HG02938 (cell line): ENCODE results near the gene GNAL.
A peak's percentile ranks its signal among the peaks of the same experiment; 100 is the strongest.
"Not testable (repeated sequence)": the region's sequence is repeated elsewhere in the genome, so short reads cannot be mapped to it uniquely, and the experiment has no call there.

ENCODE experiments used
- ATAC-seq: cut with Tn5 transposase; IDR thresholded peaks from one replicate; pipeline ENCODE4 v1.9.1; 2021; ENCODE audit warnings: mild to moderate bottlenecking, moderate library complexity; ENCODE audit not compliant: unreplicated experiment

The GNAL gene

GRCh38 chr18:11842562-11842961, 153.5 kb downstream of the GNAL start:
- no peak for ATAC-seq

DNA sequence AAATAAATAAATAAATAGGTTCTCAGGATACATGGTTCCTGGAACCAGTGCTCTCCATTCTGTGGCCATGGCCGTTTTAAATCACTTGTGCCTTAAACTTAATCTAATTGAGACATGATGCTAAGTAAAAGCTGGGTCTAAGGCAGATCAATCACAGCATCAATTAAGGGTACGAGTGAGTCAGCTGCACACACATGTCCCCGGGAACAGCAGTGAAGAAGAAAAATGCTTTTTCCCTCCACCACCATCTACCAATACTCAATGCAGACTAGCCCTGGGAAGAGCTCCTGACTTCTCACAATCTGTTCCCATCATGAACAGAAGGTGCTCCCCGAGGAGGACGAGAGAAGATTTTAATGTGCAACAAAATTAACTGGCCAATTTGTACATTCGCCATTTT, 155.4 kb downstream of the GNAL start:
- ATAC-seq: no peak

- ATAC-seq: no peak
Observed at GRCh38 chr18:11845654-11846053, 156.6 kb downstream of the GNAL start.

- no peak for ATAC-seq
Observed at GRCh38 chr18:11847811-11848210, 158.7 kb downstream of the GNAL start.

- ATAC-seq: no peak
Observed at GRCh38 chr18:11849279-11849678, 160.2 kb downstream of the GNAL start.

- no peak for ATAC-seq
Observed at GRCh38 chr18:11849841-11850634, 161.0 kb downstream of the GNAL start.

GRCh38 chr18:11850821-11851145, 161.7 kb downstream of the GNAL start:
- peak; percentile 44 for ATAC-seq

GRCh38 chr18:11851146-11851805, 162.2 kb downstream of the GNAL start, which contains the start of gene CHMP1B:
Gene CHMP1B, plus strand, starts transcription at chr18:11851413. Its CDS starts 99 bp downstream, at chr18:11851512.
- peak; percentile 91 for ATAC-seq

GRCh38 chr18:11851806-11852337, 162.8 kb downstream of the GNAL start:
- ATAC-seq: peak; percentile 6

- ATAC-seq: not testable (repeated sequence)
Observed at GRCh38 chr18:11854554-11854953, 165.5 kb downstream of the GNAL start.

DNA sequence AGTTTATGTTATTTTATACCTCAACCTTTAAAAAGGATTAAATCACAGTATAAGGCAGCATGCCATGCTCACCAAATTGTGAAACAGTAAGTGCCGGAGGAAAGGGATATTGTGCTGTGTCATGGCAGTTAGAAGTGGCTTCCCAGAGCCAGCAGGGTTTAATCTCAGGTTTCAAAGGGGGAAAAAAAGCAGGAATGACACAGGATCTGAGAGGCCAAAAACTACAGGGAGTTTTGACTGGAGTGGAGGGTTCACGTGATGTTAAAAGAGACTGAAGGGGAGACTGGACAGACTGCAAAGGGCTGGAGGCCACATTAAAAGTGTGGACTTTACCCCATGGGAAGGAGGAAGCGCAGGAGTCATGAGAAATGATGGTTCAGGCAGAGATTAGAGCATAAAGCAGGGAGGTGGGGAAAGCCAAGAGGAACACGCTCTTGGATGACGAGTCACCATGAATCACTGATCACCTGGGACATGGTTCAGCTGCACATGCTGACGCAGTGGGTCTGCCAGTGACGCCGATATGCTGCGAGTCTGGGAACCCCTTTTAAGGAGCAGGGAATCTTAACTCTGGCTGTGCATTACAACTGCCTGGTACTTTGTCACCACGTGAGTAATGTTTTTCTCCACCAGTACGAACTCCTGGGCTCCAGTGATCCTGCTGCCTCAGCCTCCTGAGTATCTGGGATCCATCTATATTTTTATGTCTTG, 168.3 kb downstream of the GNAL start:
- ATAC-seq: no peak

DNA sequence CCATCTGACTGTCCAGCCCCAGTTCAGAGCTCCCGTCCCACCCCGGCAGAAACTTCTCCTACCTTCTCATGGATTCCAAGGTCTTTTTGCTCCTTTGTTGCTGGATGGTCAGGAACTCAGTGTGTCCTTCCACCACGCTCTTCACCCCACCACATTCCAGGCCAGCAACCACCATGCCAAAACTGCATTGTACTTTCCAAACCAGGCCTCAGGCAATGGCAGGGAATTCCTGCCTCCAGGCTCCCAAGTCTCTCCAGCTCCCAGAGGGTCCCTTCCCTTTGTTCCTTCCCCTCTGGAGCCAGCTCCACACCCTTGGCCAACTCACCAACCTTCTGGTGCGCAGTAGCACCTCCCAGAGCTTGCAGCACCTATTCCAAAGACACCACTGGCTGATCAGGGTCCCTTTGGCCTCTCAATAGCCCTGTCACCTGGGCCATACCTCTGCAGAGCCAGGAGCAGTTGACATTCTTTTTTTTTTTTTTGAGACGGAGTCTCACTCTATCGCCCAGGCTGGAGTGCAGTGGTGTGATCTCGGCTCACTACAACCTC, 170.3 kb downstream of the GNAL start:
- no peak for ATAC-seq

DNA sequence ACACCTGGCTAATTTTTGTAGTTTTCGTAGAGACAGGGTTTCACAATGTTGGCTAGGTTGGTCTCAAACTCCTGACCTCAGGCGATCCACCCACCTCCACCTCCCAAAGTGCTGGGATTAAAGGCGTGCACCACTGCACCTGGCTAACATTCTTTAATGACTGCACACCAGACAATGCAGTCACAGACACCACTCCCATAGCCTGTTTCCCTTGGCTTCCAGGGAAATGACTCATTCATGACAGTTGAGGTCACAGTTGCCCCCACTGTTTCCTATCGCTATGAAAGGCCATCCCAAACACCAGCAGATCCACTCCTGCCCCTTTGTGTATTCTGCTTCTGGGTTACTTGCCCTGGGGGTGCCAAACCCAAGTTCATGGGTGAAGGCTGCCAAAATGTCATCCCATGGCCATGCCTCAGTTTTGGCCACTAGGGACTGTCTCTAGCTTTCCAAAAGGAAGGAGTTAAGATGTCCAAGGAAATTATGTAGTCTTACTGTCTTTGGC, 170.9 kb downstream of the GNAL start:
- no peak for ATAC-seq

- ATAC-seq: no peak
Observed at GRCh38 chr18:11860594-11861450, 171.8 kb downstream of the GNAL start.

- no peak for ATAC-seq
Observed at GRCh38 chr18:11861583-11862288, 172.7 kb downstream of the GNAL start.

DNA sequence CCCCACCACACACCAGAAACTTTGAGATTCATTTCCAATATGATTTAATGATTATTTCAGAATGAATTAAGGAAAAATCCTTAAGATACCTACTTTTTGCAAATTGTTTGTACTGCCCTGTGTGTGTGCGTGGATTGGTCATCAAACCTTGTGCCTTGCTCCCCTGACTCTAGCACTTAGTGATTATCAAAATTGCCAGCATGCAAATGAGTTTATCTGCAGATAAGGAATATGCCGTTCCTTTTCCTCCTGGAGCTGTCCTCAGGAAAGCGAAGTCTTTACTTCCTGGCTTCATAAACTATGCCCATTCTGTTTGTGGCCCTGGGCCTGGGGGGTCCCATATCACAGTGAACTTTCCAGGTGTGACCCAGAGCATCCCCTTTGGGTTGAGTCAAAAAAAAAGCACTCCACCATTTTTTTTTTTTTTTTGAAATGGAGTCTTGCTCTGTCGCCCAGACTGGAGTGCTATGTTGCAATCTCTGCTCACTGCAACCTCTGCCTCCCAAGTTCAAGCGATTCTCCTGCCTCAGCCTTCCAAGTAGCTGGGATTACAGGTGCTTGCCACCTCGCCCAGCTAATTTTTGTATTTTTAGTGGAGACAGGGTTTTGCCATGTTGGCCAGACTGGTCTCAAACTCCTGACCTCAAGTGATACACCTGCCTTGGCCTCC, 173.5 kb downstream of the GNAL start:
- no peak for ATAC-seq

- no peak for ATAC-seq
Observed at GRCh38 chr18:11864471-11864870, 175.4 kb downstream of the GNAL start.

- no peak for ATAC-seq
Observed at GRCh38 chr18:11865071-11865470, 176.0 kb downstream of the GNAL start.

DNA sequence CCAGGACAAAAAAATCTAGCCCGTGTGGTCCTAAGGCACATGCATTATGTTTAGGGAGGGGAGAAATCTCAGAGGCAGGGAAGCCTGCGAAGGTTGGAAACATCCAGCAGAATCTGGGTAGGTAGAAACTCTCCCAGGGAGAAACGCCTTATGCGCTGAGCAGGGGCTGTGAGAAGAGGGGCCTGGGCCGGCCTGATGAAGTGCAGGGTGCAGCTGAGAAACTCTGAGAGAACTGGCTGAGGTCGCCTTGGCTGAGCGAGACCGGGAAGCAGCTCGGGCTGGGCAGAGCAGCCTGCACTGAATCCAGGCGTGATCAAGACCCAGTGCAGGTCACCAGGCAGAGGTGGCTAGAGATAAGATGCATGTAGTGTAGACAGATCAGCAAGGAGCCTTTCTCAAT, 177.3 kb downstream of the GNAL start:
- ATAC-seq: no peak
